Osteoblast (primary cell): ENCODE results near the gene AKR1E2. TPM values are rescaled to one million over a fixed set of nuclear protein-coding genes. Genes with fewer than 3 reads are reported as not detected.

Experiments used
- DNase-seq: peaks from one replicate; pipeline ENCODE4 v3.0.0; 2011; ENCODE audit warnings: low spot score, mixed read lengths; ENCODE audit not compliant: insufficient read length; ENCODE audit errors: missing footprints
- H2AFZ ChIP-seq: 2 replicates; pipeline ENCODE4 v1.6.0; 2011; ENCODE audit warnings: mild to moderate bottlenecking, low read length
- H3K27ac ChIP-seq: 2 replicates; pipeline ENCODE4 v1.5.1; 2011; ENCODE audit warnings: mild to moderate bottlenecking, low read depth, low read length, moderate library complexity
- H3K27me3 ChIP-seq: 2 replicates; pipeline ENCODE4 v1.6.0; 2012; ENCODE audit warnings: mild to moderate bottlenecking, control low read depth, inconsistent platforms, low read length, moderate library complexity; ENCODE audit not compliant: insufficient read depth
- H3K36me3 ChIP-seq: 2 replicates; pipeline ENCODE4 v1.5.1; 2011; ENCODE audit warnings: mild to moderate bottlenecking, low read length, control low read depth, moderate library complexity; ENCODE audit not compliant: insufficient read depth
- H3K4me1 ChIP-seq: 2 replicates; pipeline ENCODE4 v1.5.1; 2011; ENCODE audit warnings: mild to moderate bottlenecking, low read length, control low read depth, moderate library complexity; ENCODE audit not compliant: insufficient read depth
- H3K4me2 ChIP-seq: 2 replicates; pipeline ENCODE4 v1.6.0; 2011; ENCODE audit warnings: mild to moderate bottlenecking, low read length; ENCODE audit not compliant: insufficient read depth
- H3K4me3 ChIP-seq: fragments of 200-600 bp; sonication (generic); 3 replicates; pipeline ENCODE4 v1.5.1; 2012; ENCODE audit warnings: mild to moderate bottlenecking, low read length, inconsistent platforms; ENCODE audit not compliant: insufficient read depth
- H3K79me2 ChIP-seq: 2 replicates; pipeline ENCODE4 v1.6.0; 2012; ENCODE audit warnings: mild to moderate bottlenecking, low read length, control low read depth, inconsistent platforms; ENCODE audit not compliant: insufficient read depth
- H3K9me3 ChIP-seq: 2 replicates; pipeline ENCODE4 v1.5.1; 2011; ENCODE audit warnings: low read depth, low read length, control low read depth
- H4K20me1 ChIP-seq: 2 replicates; pipeline ENCODE4 v1.6.0; 2012; ENCODE audit warnings: mild to moderate bottlenecking, low read length, control low read depth; ENCODE audit not compliant: insufficient read depth
- total RNA-seq: library from RNA; depleted of rRNA; stranded (reverse); fragments of >200 nt; gene quantifications from 2 replicates; pipeline ENCODE4 v1.2.3, GENCODE V29; 2012
- TF ChIP-seq, protein P1 (sequence below): IDR thresholded peaks from 2 replicates; pipeline ENCODE4 v1.5.1; 2011; ENCODE audit warnings: mild to moderate bottlenecking, low read depth, low read length, moderate library complexity; ENCODE audit errors: extremely low read depth

AKR1E2 gene
- total RNA-seq, 1 donor, result 17.7 TPM

GRCh38 chr10:4830551-4830950 lies 4.5 kb downstream of the AKR1E2 start:
- no peaks in the 10 kb centered on the region for H4K20me1 ChIP-seq
- H3K9me3 ChIP-seq, result no peaks in the 10 kb centered on the region
- DNase-seq, result no peak
- H3K27me3 ChIP-seq, result no peaks in the 10 kb centered on the region
- H3K4me1 ChIP-seq, result peaks cover 11% of the 10 kb centered on the region
- no peak overlapping the region for H2AFZ ChIP-seq
- TF ChIP-seq, protein P1, sequence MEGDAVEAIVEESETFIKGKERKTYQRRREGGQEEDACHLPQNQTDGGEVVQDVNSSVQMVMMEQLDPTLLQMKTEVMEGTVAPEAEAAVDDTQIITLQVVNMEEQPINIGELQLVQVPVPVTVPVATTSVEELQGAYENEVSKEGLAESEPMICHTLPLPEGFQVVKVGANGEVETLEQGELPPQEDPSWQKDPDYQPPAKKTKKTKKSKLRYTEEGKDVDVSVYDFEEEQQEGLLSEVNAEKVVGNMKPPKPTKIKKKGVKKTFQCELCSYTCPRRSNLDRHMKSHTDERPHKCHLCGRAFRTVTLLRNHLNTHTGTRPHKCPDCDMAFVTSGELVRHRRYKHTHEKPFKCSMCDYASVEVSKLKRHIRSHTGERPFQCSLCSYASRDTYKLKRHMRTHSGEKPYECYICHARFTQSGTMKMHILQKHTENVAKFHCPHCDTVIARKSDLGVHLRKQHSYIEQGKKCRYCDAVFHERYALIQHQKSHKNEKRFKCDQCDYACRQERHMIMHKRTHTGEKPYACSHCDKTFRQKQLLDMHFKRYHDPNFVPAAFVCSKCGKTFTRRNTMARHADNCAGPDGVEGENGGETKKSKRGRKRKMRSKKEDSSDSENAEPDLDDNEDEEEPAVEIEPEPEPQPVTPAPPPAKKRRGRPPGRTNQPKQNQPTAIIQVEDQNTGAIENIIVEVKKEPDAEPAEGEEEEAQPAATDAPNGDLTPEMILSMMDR, result no peak
- no peaks in the 10 kb centered on the region for H3K79me2 ChIP-seq
- H3K4me3 ChIP-seq, result no peak overlapping the region
- no peak overlapping the region for H3K4me2 ChIP-seq
- H3K36me3 ChIP-seq, result peaks cover 12% of the 10 kb centered on the region
- no peak overlapping the region for H3K27ac ChIP-seq

DNA sequence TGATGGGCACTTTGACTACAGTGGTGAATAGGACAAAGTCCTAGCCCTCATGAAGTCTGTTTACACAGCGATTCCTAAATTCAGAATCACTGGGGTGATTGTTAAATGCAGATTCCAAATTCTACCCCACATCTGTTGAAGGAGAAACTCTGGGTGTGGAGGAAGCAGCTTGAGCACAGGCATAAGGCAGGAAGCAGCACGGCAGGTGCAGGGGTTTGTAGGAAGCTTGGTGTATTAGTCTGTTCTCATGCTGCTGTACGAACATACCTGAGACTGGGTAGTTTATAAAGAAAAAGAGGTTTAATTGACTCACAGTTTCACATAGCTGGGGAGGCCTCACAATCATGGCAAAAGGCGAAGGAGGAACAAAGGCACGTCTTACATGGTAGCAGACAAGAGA lies 5.1 kb downstream of the AKR1E2 start:
- no peaks in the 10 kb centered on the region for H4K20me1 ChIP-seq

DNA sequence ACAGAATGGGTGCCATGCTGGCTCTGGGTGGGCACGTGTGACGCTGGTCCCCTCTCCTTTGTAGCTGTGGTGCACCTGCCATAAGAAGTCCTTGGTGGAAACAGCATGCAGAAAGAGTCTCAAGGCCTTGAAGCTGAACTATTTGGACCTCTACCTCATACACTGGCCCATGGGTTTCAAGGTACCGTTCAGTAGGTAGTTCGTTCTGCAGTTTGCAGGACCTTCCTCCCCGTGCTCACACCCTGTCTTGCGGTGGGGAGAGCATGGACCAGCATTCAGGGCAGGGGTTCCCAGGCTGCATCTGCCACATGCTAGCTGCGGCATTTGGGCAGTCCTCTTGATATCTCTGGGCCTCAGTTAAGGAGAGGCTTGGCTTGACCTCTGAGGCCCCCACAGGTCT lies 7.3 kb downstream of the AKR1E2 start:
- H3K9me3 ChIP-seq, result no peaks in the 10 kb centered on the region
- no peaks in the 10 kb centered on the region for H3K27me3 ChIP-seq
- DNase-seq, result no peak
- H3K27ac ChIP-seq, result no peak overlapping the region
- H3K79me2 ChIP-seq, result no peaks in the 10 kb centered on the region
- H3K4me3 ChIP-seq, result no peak overlapping the region
- no peaks in the 10 kb centered on the region for H4K20me1 ChIP-seq
- H3K36me3 ChIP-seq, result peaks cover 17% of the 10 kb centered on the region
- H3K4me2 ChIP-seq, result no peak overlapping the region
- no peak overlapping the region for H2AFZ ChIP-seq
- TF ChIP-seq, protein P1, result no peak
- H3K4me1 ChIP-seq, result peaks cover 5% of the 10 kb centered on the region

More for the DNA sequence above, 5.1 kb downstream of the AKR1E2 start:
- no peak overlapping the region for H3K4me3 ChIP-seq
- no peak overlapping the region for H2AFZ ChIP-seq
- no peak for DNase-seq
- peaks cover 11% of the 10 kb centered on the region for H3K4me1 ChIP-seq
- H3K27ac ChIP-seq, result no peak overlapping the region
- H3K9me3 ChIP-seq, result no peaks in the 10 kb centered on the region
- H3K79me2 ChIP-seq, result no peaks in the 10 kb centered on the region
- H3K4me2 ChIP-seq, result no peak overlapping the region
- no peaks in the 10 kb centered on the region for H3K27me3 ChIP-seq
- H3K36me3 ChIP-seq, result peaks cover 17% of the 10 kb centered on the region
- TF ChIP-seq, protein P1, result no peak

- H3K36me3 ChIP-seq, result peaks cover 20% of the 10 kb centered on the region
- H3K27ac ChIP-seq, result no peak overlapping the region
- no peak overlapping the region for H3K4me2 ChIP-seq
- H2AFZ ChIP-seq, result no peak overlapping the region
- TF ChIP-seq, protein P1, result no peak
- no peak overlapping the region for H3K4me3 ChIP-seq
- no peaks in the 10 kb centered on the region for H3K27me3 ChIP-seq
- peaks cover 1% of the 10 kb centered on the region for H3K4me1 ChIP-seq
- no peaks in the 10 kb centered on the region for H3K79me2 ChIP-seq
- no peaks in the 10 kb centered on the region for H4K20me1 ChIP-seq
- no peaks in the 10 kb centered on the region for H3K9me3 ChIP-seq
- no peak for DNase-seq
These were observed 8.9 kb downstream of the AKR1E2 start for GRCh38 chr10:4834898-4835405.
